H1 (cell line): ENCODE data around the gene CTDP1. TPM values are rescaled to one million over a fixed set of nuclear protein-coding genes. Genes with fewer than 3 reads are reported as not detected.

Source experiments
- CTCF ChIA-PET: fragments of 300-600 bp; sonication (Branson Sonifier 250); formaldehyde crosslinking; loops from one replicate; lab custom pipeline; 2021; ENCODE audit not compliant: partially characterized antibody; lab: Charles Lee
- POLR2A ChIA-PET: fragments of 300-600 bp; sonication (Branson Sonifier 250); formaldehyde crosslinking; loops from one replicate; lab custom pipeline; 2021; ENCODE audit warnings: inconsistent platforms; ENCODE audit not compliant: partially characterized antibody; lab: Charles Lee
- DNase-seq, 2 experiments: peaks; one replicate each; pipeline versions ENCODE4 v3.0.0 to v3.0.0-alpha.2; 2010 to 2022; ENCODE audit warnings: low spot score in 2 of 2, low read depth in 1 of 2, mixed read lengths in 1 of 2
- FAIRE-seq: peaks from 2 replicates; lab custom pipeline; 2011; peaks lifted over from hg19 to GRCh38; lab: Jason Lieb, UNC
- H2AFZ ChIP-seq: 2 replicates; pipeline ENCODE4 v1.8.1; 2012; ENCODE audit warnings: low read length, inconsistent platforms
- H2AK5ac ChIP-seq: 2 replicates; pipeline ENCODE4 v1.6.1; 2013; ENCODE audit warnings: low read depth, low read length
- H2BK120ac ChIP-seq: replicated peaks from 2 replicates; pipeline ENCODE3; 2013; ENCODE audit warnings: low read depth, low read length, inconsistent platforms
- H2BK12ac ChIP-seq: 2 replicates; pipeline ENCODE4 v1.6.1; 2013; ENCODE audit warnings: low read depth, low read length
- H2BK15ac ChIP-seq: 2 replicates; pipeline ENCODE4 v1.6.1; 2013; ENCODE audit warnings: low read length
- H2BK20ac ChIP-seq: 2 replicates; pipeline ENCODE4 v1.6.1; 2013; ENCODE audit warnings: low read length
- H2BK5ac ChIP-seq: 2 replicates; pipeline ENCODE4 v1.6.1; 2013; ENCODE audit warnings: low read depth, low read length
- H3K14ac ChIP-seq: 2 replicates; pipeline ENCODE4 v1.6.1; 2013; ENCODE audit warnings: inconsistent platforms; ENCODE audit not compliant: insufficient read length
- H3K18ac ChIP-seq: 2 replicates; pipeline ENCODE4 v1.6.1; 2013; ENCODE audit warnings: low read length; ENCODE audit errors: extremely low read depth
- H3K23ac ChIP-seq: 2 replicates; pipeline ENCODE4 v1.6.1; 2013; ENCODE audit warnings: inconsistent platforms; ENCODE audit not compliant: insufficient read length
- H3K23me2 ChIP-seq: 2 replicates; pipeline ENCODE4 v1.6.1; 2013; ENCODE audit warnings: low read depth, low read length
- H3K27ac ChIP-seq: 2 replicates; pipeline ENCODE4 v1.6.1; 2011; ENCODE audit warnings: low read depth, low read length, inconsistent platforms
- H3K27me3 ChIP-seq, 4 experiments: replicated peaks in 1 of 4; 1 replicate in 1 of 4; 2 replicates in 3 of 4; pipeline versions ENCODE4 v1.6.1 to v1.8.1; 2011 to 2013; ENCODE audit warnings: low read length in 3 of 4, mild to moderate bottlenecking in 3 of 4, inconsistent platforms in 2 of 4, mixed read lengths in 2 of 4, moderate library complexity in 1 of 4; ENCODE audit not compliant: control insufficient read depth in 3 of 4, insufficient read depth in 3 of 4; ENCODE audit errors: extremely low read depth in 1 of 4
- H3K36me3 ChIP-seq, 4 experiments: 2 replicates each; pipeline versions ENCODE4 v1.6.1 to v1.8.1; 2011 to 2013; ENCODE audit warnings: mild to moderate bottlenecking in 4 of 4, low read length in 3 of 4, moderate library complexity in 2 of 4, control low read depth in 1 of 4, inconsistent platforms in 1 of 4; ENCODE audit not compliant: insufficient read depth in 4 of 4, control insufficient read depth in 2 of 4
- H3K4ac ChIP-seq: replicated peaks from 2 replicates; pipeline ENCODE3; 2013; ENCODE audit warnings: low read length, low read depth, mixed read lengths, inconsistent platforms; ENCODE audit not compliant: insufficient read length
- H3K4me1 ChIP-seq, 4 experiments: replicated peaks in 1 of 4; 1 replicate in 1 of 4; 2 replicates in 3 of 4; pipeline versions ENCODE4 v1.6.1 to v1.8.1; 2011 to 2013; ENCODE audit warnings: low read length in 3 of 4, inconsistent platforms in 2 of 4, mixed read lengths in 1 of 4; ENCODE audit not compliant: insufficient read depth in 4 of 4, control insufficient read depth in 3 of 4
- H3K4me2 ChIP-seq, 2 experiments: 2 replicates each; pipeline versions ENCODE4 v1.6.1 to v1.8.1; 2011 to 2013; ENCODE audit warnings: low read depth in 2 of 2, low read length in 2 of 2, control low read depth in 1 of 2, inconsistent platforms in 1 of 2, mild to moderate bottlenecking in 1 of 2; ENCODE audit not compliant: insufficient read depth in 1 of 2
- H3K4me3 ChIP-seq, 4 experiments: fragments of 200-600, 300-600 bp in 1 of 4; sonication (generic), shearing (Covaris generic), sonication (Bioruptor Twin) in 1 of 4; 2 replicates each; pipeline versions ENCODE4 v1.5.1 to v1.8.1; 2011 to 2016; ENCODE audit warnings: low read length in 4 of 4, low read depth in 3 of 4, control low read depth in 2 of 4, inconsistent platforms in 2 of 4, mild to moderate bottlenecking in 2 of 4, mixed read lengths in 1 of 4, moderate library complexity in 1 of 4; ENCODE audit not compliant: insufficient read depth in 2 of 4; ENCODE audit errors: extremely low read depth in 1 of 4
- H3K56ac ChIP-seq: replicated peaks from 2 replicates; pipeline ENCODE3; 2013; ENCODE audit warnings: low read depth, mild to moderate bottlenecking, mixed read lengths, low read length, inconsistent platforms; ENCODE audit not compliant: insufficient read length
- H3K79me1 ChIP-seq: 2 replicates; pipeline ENCODE4 v1.6.1; 2013; ENCODE audit warnings: low read depth, low read length, control low read depth
- H3K79me2 ChIP-seq, 2 experiments: 2 replicates each; pipeline versions ENCODE4 v1.6.1 to v1.8.1; 2012 to 2013; ENCODE audit warnings: low read length in 2 of 2, mild to moderate bottlenecking in 2 of 2, inconsistent platforms in 1 of 2; ENCODE audit not compliant: insufficient read depth in 2 of 2, control insufficient read depth in 1 of 2
- H3K9ac ChIP-seq, 4 experiments: replicated peaks in 1 of 4; 1 replicate in 1 of 4; 2 replicates in 3 of 4; pipeline versions ENCODE4 v1.6.1 to v1.8.1; 2011 to 2013; ENCODE audit warnings: low read depth in 3 of 4, low read length in 3 of 4, control low read depth in 2 of 4, mild to moderate bottlenecking in 2 of 4, moderate library complexity in 2 of 4, inconsistent platforms in 1 of 4; ENCODE audit errors: extremely low read depth in 1 of 4
- H3K9me3 ChIP-seq, 2 experiments: 2 replicates each; pipeline versions ENCODE4 v1.6.1 to v1.8.1; 2012 to 2013; ENCODE audit warnings: mild to moderate bottlenecking in 2 of 2, moderate library complexity in 2 of 2, control low read depth in 1 of 2, inconsistent platforms in 1 of 2, low read depth in 1 of 2, low read length in 1 of 2, mixed read lengths in 1 of 2; ENCODE audit not compliant: insufficient read depth in 2 of 2
- H4K20me1 ChIP-seq, 2 experiments: replicated peaks in 1 of 2; 2 replicates each; pipeline versions ENCODE3 to v1.8.1; 2011 to 2013; ENCODE audit warnings: inconsistent platforms in 2 of 2, low read length in 2 of 2, mild to moderate bottlenecking in 1 of 2; ENCODE audit not compliant: insufficient read depth in 2 of 2, control insufficient read depth in 1 of 2
- H4K5ac ChIP-seq: 2 replicates; pipeline ENCODE4 v1.6.1; 2013; ENCODE audit warnings: low read length, low read depth, mixed read lengths, inconsistent platforms; ENCODE audit not compliant: insufficient read length
- H4K8ac ChIP-seq: 2 replicates; pipeline ENCODE4 v1.8.0; 2013; ENCODE audit warnings: mild to moderate bottlenecking, moderate library complexity, low read length, inconsistent platforms; ENCODE audit not compliant: insufficient read depth; ENCODE audit errors: extremely low read depth
- H4K91ac ChIP-seq: replicated peaks from 2 replicates; pipeline ENCODE3; 2013; ENCODE audit warnings: low read length, mixed read lengths, inconsistent platforms; ENCODE audit not compliant: insufficient read length
- ASH2L ChIP-seq: fragments of 200-600, 300-600 bp; sonication (generic); IDR thresholded peaks from one replicate; pipeline ENCODE4 v1.7.1; 2017; ENCODE audit warnings: low read length
- BCL11A ChIP-seq, 2 experiments: IDR thresholded peaks; one replicate each; pipeline ENCODE4 v1.6.1; 2011; ENCODE audit warnings: low read depth in 2 of 2, low read length in 2 of 2, mild to moderate bottlenecking in 2 of 2
- CBX5 ChIP-seq: fragments of 300-800, 300-1000 bp; sonication (generic); IDR thresholded peaks from 2 replicates; pipeline ENCODE4 v1.7.1; 2016; ENCODE audit warnings: antibody characterized with exemption, low read length, low read depth
- GTF2F1 ChIP-seq: IDR thresholded peaks from 2 replicates; pipeline ENCODE4 v1.6.1; 2012; ENCODE audit warnings: low read depth, low read length, improper control_type of control experiment, borderline replicate concordance
- KDM1A ChIP-seq: fragments of 200-600, 300-600 bp; sonication (generic); IDR thresholded peaks from 2 replicates; pipeline ENCODE4 v1.7.1; 2016; ENCODE audit warnings: mild to moderate bottlenecking, low read length, borderline replicate concordance
- KDM4A ChIP-seq: IDR thresholded peaks from one replicate; pipeline ENCODE4 v1.7.1; 2012; ENCODE audit warnings: low read depth, mild to moderate bottlenecking, moderate library complexity, low read length, inconsistent platforms; ENCODE audit not compliant: severe bottlenecking
- NANOG ChIP-seq: IDR thresholded peaks from 2 replicates; pipeline ENCODE4 v1.6.1; 2011; ENCODE audit warnings: low read length, low read depth, mild to moderate bottlenecking, inconsistent platforms; ENCODE audit not compliant: insufficient read depth, poor library complexity, severe bottlenecking
- POLR2AphosphoS5 ChIP-seq: IDR thresholded peaks from 2 replicates; pipeline ENCODE4 v1.6.1; 2011; ENCODE audit warnings: low read depth, low read length
- RAD21 ChIP-seq, 2 experiments: IDR thresholded peaks in 1 of 2; conservative IDR thresholded peaks in 1 of 2; 2 replicates each; pipeline ENCODE4 v1.6.1; 2011; ENCODE audit warnings: low read depth in 2 of 2, low read length in 2 of 2, improper control_type of control experiment in 1 of 2, inconsistent platforms in 1 of 2, mild to moderate bottlenecking in 1 of 2, moderate library complexity in 1 of 2
- RXRA ChIP-seq: IDR thresholded peaks from 2 replicates; pipeline ENCODE4 v1.6.1; 2011; ENCODE audit warnings: low read depth, mild to moderate bottlenecking, low read length, moderate library complexity; ENCODE audit not compliant: insufficient read depth
- SAP30 ChIP-seq: fragments of 300-600 bp; sonication (generic); IDR thresholded peaks from 2 replicates; pipeline ENCODE4 v1.7.1; 2012; ENCODE audit warnings: low read length, moderate library complexity, mild to moderate bottlenecking, inconsistent platforms; ENCODE audit not compliant: insufficient read depth, insufficient replicate concordance
- SP1 ChIP-seq: IDR thresholded peaks from 2 replicates; pipeline ENCODE4 v1.6.1; 2011; ENCODE audit warnings: low read depth, low read length
- SP4 ChIP-seq: IDR thresholded peaks from 2 replicates; pipeline ENCODE4 v1.6.1; 2012; ENCODE audit warnings: low read length, inconsistent platforms
- ZNF274 ChIP-seq: IDR thresholded peaks from 2 replicates; pipeline ENCODE4 v1.7.0; 2012; ENCODE audit warnings: low read length, borderline replicate concordance; ENCODE audit errors: extremely low read depth
- WGBS, 2 experiments: shearing (Covaris generic) in 1 of 2; methylation state at CpG; one replicate each; pipeline versions ENCODE4 v1.1.6 to v1.1.7; 2013 to 2015; ENCODE audit warnings: low lambda C conversion rate in 2 of 2, mixed read lengths in 2 of 2, inconsistent platforms in 1 of 2, low coverage in 1 of 2, missing lambda C conversion rate in 1 of 2; ENCODE audit not compliant: insufficient replicate concordance in 2 of 2, insufficient coverage in 1 of 2, insufficient read length in 1 of 2; ENCODE audit errors: extremely low coverage in 1 of 2, missing lambda C conversion rate in 1 of 2; 5-methylcytosine and 5-hydroxymethylcytosine counted together
- polyA plus RNA-seq, 7 experiments: library from polyadenylated mRNA; depleted of rRNA in 3 of 7; stranded (reverse) in 5 of 7; unstranded in 2 of 7; fragments of >200 nt in 5 of 7; fragments of 200-250 nt in 2 of 7; gene quantifications; 1 replicate in 5 of 7; 2 replicates in 1 of 7; 4 replicates in 1 of 7; pipeline versions ENCODE4 v1.2.1 to v1.2.3, GENCODE V29; 2011 to 2013; ENCODE audit warnings: missing spikeins in 2 of 7, mixed read lengths in 2 of 7
- total RNA-seq: library from RNA; stranded (reverse); fragmentation: NEBNext Ultra II Directional; extraction: Animal tissue kit (Norgen Biotek cat#: 25700); gene quantifications from 2 replicates; pipeline ENCODE4 v1.2.1, GENCODE V29; 2021

Gene CTDP1
- total and polyA plus RNA-seq, 2 of the 8 experiments (the other 6 are each of a cell fraction or from before 2014, with no cell fraction given) = 16.6 to 37.0 TPM

DNA sequence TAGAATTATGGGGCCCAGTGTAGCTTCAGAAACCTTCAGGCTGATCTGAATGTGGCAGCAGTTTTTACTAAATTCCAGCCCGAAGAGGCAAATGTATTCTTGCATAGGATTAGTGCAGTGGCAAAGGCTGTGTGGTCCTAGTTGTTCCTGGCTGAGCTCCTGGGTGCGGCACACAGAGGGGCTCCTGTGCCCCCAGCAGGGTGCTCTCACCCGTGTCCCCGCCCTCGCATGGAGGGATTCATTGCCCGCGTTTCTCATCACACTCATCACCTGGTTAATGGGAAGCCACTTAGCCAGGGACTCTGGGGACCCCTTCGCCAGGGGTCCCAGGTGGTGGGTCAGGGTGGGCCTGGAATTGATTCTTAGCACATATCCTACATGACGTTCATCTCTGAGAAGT lies 122.0 kb downstream of the CTDP1 start:
- no peak overlapping the region for H3K4ac ChIP-seq
- no peak overlapping the region for H3K4me2 ChIP-seq
- WGBS, 2 experiments = 84% methylated on average over 9 of the region's 9 CpGs; no CpG with 5 or more reads in 1 of the 2 experiments
- no peak overlapping the region for H2BK15ac ChIP-seq
- no peak for FAIRE-seq
- H2AFZ ChIP-seq = no peak overlapping the region
- H4K91ac ChIP-seq = no peak overlapping the region
- H4K20me1 ChIP-seq = peaks cover under 1 to 6% of the 10 kb centered on the region in 2 experiments
- ChIA-PET POLR2A (no interaction called here), CTCF (no interaction called here)
- H3K9me3 ChIP-seq = no peaks in the 10 kb centered on the region
- no peak overlapping the region for H3K14ac ChIP-seq
- H3K23me2 ChIP-seq = peaks cover 8% of the 10 kb centered on the region; the same call in 1 of the 2 replicates
- H3K79me1 ChIP-seq = no peaks in the 10 kb centered on the region
- no peak overlapping the region for H3K4me3 ChIP-seq
- H2AK5ac ChIP-seq = no peak overlapping the region
- no peak overlapping the region for H3K18ac ChIP-seq
- no peak overlapping the region for H2BK12ac ChIP-seq
- no peak overlapping the region for H2BK20ac ChIP-seq
- H3K9ac ChIP-seq = no peak overlapping the region
- no peaks in the 10 kb centered on the region for H3K79me2 ChIP-seq
- H3K27ac ChIP-seq = no peak overlapping the region
- DNase-seq = no peak
- peaks cover 20 to 38% (median 37%) of the 10 kb centered on the region in 4 experiments for H3K27me3 ChIP-seq
- H3K36me3 ChIP-seq = no peaks in the 10 kb centered on the region
- peak overlapping the region; percentile 51; the same call in 1 of the 2 replicates for H4K8ac ChIP-seq
- H3K4me1 ChIP-seq = peaks cover 0 to 12% (median 5%) of the 10 kb centered on the region in 4 experiments; a peak in 5 of 7 replicates
- no peak overlapping the region for H4K5ac ChIP-seq
- no peak overlapping the region for H3K23ac ChIP-seq
- H2BK120ac ChIP-seq = no peak overlapping the region
- H3K56ac ChIP-seq = no peak overlapping the region
- H2BK5ac ChIP-seq = no peak overlapping the region
- TF ChIP-seq ZNF274 (no peak), KDM4A (no peak), KDM1A (no peak), SAP30 (no peak), SP1 (no peak), NANOG (no peak), SP4 (no peak), POLR2AphosphoS5 (no peak), GTF2F1 (no peak), BCL11A (IDR thresholded peaks at IDR 0.05; ENCODE audit: low read depth in 2 of 2, low read length in 2 of 2) (no peak), RAD21 (IDR thresholded peaks at IDR 0.05 in 1 of 2, conservative IDR thresholded peaks at IDR 0.05 in 1 of 2; ENCODE audit: low read depth in 2 of 2, low read length in 2 of 2) (no peak), CBX5 (no peak), RXRA (no peak), ASH2L (no peak)
